HG03354 (cell line): ENCODE data around the gene ARHGAP26.
"Not testable (repeated sequence)": the region's sequence is repeated elsewhere in the genome, so short reads cannot be mapped to it uniquely, and the experiment has no call there.

Experiments used
- ATAC-seq: cut with Tn5 transposase; IDR thresholded peaks from one replicate; pipeline ENCODE4 v1.9.1; 2021; ENCODE audit warnings: mild to moderate bottlenecking; ENCODE audit not compliant: unreplicated experiment, poor library complexity, severe bottlenecking

The ARHGAP26 gene

DNA sequence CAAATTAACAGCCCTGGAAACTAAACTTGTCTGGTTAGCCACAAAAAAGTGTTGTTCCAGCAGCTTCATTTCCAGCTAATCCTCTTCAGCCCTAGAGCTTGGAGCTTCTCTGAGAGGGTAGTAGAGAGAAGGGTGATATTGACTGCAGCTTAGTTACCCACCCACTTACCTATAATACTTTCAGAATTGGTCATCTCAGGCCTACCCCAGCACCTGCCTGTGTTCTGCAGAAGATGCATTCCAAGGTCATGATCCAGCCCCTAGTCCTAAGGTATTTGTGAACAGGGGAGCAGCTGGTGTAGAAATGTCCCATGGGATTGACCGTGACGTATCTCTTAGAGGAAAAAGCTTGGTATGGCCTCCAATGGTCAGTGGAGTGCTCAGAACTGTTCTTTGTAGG, 344.3 kb downstream of the ARHGAP26 start:
- no peak for ATAC-seq

DNA sequence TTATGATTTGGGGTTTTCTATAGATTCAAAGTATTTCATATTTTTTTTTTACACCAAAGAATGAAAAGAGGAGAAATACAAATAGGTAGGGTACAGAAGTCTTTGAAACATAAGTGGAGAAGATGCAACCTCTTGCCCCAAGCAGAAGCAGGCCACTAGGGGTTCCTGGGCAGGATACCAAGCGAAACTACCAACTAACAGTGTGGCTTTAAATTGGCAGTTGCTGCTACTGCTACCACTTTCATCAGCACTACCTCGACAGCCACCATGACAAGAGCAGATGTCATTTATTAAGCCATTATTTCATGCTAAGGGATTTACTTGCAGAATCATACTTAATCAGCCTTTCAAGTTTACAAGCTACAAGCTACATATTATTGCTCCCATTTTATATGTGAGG, 345.2 kb downstream of the ARHGAP26 start:
- no peak for ATAC-seq

DNA sequence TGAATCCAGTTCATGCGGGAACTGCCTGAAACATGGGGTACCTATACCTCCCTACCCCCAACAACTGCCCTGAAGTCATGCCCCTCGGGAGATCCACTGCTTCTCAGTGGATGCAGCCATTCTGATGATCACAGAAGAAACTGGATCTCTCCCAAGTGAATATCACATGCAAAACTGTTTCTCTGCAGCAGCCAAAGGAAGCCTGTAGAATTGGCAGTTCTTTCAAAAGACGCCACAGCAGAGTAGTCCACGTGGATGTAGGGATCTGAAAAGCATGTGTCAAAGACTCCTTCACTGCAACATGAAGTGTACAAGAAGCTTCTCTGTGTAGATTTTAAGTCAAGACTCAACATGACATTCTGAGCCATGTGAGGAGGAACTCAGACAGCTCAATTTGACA, 346.6 kb downstream of the ARHGAP26 start:
- no peak for ATAC-seq

DNA sequence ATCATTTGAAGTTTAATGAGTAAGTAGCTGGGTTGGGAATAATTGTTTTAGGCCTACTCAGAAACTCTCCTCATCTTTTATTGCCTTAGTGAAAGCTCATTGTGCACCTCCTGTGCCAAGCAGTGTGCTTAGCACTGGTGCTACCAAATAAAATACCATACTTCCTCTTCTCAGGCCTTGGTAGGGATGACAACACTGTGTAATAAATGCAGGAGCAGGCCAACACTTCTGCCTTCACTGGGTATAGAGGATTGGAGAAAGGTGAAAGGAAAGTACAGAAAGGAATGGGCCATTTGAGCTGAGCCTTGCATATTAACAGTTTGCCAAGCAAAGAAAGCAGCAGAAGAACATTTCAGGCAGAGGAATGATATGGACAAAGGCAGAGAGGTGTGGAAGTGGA, 347.6 kb downstream of the ARHGAP26 start:
- no peak for ATAC-seq

DNA sequence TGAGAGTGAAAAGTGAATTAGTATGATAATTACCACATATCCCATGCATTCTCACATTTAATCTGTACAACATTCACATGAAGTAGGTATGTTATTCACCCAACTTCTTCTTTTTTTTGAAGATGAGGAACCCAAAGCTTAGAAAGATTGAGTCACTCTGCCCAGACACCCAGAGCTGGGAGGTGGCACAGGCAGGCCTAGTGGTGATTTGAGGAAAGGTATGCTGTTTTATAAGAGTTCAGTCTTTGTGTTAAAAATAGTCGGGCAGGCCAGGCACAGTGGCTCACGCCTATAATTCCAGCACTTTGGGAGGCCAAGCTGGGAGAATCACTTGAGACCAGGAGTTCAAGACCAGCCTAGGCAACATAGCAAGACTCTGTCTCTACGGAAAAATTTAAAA, 348.0 kb downstream of the ARHGAP26 start:
- ATAC-seq = no peak

DNA sequence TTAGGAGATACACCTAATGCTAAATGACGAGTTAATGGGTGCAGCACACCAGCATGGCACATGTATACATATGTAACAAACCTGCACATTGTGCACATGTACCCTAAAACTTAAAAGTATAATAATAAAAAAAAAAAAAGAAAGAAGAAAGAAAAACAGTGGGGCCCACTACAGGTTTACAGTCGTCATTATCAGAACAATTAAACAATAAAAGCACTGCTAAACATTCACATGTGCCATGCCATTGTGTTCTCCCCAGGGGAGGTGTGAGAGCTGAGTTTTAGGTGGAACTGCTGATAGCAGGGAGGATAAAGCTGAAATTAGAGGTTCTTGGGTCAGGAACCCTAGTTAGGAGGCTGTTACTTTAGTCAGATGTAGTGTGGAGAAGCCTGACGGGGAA, 348.6 kb downstream of the ARHGAP26 start:
- not testable (repeated sequence) for ATAC-seq

DNA sequence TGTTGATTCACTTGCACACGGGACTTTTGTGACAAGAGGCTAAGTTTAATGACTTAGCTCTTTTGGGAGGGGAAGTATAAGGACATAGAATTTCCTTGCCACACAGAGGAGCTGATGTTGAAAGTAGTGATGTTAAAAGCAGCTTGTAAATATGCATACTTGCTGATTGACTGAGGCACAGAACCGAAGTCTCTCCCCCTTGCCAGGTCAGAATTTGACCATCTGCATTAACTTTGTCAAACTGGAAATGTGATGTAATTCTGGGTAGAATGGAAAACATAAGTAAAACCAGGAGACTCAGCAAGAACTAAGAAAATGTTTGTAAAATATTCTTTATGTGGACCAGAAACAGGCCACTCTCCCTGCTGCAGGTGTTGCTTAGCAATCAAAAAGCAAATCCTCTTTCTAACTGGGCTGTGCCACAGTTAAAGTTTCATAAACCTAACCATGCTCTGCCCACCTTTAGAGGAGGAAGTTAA, 349.2 kb downstream of the ARHGAP26 start:
- ATAC-seq = peak; percentile 66

DNA sequence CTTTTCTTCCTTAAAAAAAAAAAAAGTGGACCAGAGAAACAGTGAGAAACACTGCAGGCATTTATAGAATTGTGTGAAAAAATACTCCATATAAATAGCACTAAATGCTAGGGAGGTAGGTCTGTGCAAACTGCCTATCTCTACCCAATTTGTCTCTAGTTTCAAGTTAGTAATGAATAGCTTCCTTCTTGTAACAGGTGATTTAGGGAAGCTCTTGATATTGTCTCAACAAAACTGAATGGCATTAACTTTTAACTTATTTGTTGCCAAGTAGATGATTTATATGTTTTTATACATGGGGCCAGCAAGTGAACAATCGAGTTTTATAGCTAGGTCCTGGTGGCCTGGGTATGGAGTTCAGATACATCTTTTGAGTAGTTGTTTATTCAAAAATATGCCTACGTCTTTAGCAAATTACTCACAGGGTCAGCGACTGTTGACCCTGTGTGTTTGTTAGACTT, 349.7 kb downstream of the ARHGAP26 start:
- peak; percentile 37 for ATAC-seq

DNA sequence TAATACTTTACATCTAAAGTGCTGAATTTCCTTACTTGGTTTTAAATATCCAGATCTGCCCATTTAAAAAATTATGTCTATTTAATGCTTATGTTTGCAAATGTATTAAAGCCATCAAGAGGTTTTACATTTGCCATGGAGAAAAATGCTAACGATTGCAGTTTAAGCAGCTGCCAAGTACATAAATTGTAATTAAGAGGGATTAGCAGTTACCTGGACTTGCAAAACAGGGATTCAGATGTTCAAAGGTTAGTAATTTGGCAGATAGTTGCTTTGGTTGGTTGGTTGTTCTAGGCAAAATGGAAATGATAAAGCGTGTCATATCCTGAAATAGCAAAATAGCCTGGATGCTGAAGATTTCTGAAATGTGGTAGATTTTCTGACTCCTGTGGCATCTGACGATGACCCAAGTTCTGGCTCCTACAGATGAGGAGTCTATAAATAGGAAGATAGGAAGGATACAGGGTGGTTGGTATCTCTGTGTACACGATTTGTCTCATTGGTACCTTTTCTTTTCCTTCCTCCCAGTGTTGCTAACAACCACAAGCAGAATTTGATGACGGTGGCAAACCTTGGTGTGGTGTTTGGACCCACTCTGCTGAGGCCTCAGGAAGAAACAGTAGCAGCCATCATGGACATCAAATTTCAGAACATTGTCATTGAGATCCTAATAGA, 350.4 kb downstream of the ARHGAP26 start:
- no peak for ATAC-seq

DNA sequence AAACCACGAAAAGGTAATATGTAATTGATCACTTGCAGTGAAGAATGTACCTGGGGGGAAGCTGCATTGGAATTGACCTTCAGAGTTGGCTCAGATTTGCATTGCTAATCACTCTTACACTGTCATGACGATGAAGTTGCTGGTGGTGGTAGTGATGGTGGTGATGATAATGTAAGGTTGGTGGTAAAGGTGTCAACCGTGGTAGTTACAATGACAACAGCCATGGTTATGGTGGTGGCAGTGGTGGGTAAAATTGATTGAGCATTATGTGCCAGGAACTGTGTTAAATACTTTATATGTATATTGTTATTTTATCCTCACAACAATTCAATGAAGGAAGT, 350.9 kb downstream of the ARHGAP26 start:
- no peak for ATAC-seq

DNA sequence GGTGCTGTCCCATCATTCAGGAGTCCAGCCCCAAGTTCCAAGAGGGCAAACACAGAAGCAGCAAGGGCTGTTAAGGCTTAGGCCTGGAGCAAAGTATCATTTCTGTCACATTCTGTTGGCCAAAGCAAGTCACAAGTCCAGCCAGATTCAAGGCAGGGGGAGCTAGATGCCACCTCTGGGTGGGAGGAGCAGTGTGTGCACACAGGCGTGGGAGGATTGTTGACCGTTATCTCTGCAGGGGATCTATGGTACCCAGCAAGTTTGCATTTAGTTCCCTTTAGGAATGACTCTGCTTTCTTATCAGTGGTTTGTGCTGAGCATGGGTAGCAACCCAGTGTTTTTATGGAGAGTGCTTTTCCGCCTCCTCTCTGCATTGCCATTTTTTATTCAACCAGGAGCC, 354.4 kb downstream of the ARHGAP26 start:
- no peak for ATAC-seq

DNA sequence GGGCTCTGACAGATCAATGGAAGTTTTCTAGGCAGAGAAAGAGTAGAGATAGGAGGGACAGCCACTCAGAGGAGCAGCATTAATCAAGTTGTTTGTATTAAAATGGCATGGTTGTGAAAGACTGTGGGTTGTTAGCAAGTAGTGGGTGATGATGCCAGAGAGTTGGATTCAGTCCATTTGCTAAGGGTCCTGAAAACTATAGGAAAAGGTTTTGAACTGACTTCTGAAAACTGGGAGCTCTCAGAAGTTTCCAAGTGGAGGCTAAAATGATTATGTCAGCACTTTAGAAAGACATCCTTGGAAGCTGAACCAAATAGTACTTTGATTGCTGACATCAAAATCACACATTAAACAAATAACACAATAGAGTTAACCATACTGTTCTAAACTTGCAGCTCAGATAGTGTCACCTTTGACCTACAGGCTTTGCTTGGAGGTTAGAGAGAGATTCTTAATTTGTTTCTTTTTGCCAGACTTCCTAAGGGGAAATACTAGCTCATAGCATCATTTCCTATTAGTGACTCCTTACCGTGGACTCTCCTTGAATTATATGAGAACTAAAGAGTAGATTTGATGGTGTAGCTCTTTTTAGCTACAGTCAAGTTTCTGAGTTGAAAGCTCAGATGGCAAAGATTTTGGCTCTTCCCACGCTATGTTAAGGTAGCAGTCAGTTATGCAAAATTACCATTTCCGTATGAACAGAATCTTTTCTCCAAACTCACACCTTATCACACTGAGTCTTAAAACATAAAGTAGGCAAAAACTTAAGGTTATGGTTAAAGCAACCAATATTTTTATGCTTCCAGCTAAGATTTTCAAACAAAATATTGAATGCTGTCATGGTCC, 356.2 kb downstream of the ARHGAP26 start:
- no peak for ATAC-seq

DNA sequence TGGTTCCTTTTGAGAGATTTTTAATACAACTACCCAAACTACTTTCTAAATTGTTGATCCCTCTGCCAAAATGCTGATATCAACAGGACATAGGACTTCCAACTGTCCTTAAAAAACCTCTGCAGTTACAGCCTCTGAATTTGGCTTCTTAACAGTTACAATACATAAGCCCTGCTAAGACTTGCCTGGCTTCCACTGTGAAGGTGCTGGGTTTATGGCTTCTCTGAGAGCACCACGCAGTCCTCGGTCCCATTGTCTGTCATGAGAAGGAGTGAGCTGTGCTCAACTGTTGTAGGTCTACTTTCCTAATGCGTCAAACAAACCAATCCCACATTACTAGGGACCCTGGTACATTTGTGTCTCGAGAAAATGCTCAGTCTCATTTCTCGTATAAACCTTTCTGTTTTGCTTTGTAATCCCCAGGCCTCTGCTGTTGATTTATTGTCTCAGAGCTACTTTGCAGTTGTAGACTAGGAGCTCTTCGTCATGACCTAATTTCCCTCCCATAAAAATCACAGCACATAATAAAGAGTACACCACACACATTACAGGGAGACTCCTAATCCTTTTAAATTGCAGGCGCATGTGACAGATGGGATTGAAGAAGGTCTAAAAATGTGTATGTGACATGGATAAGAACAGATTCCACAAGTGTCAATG, 358.4 kb downstream of the ARHGAP26 start:
- no peak for ATAC-seq

DNA sequence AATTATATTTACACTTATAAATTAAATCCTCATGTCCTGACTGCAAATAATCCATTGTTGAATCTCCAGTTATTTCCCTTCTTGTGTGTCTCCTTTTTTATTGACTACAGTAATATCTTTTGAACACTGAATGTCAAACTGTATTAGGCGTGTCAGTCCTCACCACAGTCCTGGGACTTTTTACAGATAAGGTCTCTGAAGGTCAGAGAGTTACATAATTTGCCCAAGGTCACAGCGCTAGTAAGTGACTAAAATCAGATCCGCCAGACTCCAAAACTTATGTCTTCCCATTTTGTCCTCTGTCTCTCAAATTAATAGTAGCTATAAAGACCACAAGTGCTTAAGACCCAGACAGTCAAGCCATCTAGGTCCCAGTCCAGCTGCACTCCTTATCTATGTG, 359.0 kb downstream of the ARHGAP26 start:
- ATAC-seq = no peak

DNA sequence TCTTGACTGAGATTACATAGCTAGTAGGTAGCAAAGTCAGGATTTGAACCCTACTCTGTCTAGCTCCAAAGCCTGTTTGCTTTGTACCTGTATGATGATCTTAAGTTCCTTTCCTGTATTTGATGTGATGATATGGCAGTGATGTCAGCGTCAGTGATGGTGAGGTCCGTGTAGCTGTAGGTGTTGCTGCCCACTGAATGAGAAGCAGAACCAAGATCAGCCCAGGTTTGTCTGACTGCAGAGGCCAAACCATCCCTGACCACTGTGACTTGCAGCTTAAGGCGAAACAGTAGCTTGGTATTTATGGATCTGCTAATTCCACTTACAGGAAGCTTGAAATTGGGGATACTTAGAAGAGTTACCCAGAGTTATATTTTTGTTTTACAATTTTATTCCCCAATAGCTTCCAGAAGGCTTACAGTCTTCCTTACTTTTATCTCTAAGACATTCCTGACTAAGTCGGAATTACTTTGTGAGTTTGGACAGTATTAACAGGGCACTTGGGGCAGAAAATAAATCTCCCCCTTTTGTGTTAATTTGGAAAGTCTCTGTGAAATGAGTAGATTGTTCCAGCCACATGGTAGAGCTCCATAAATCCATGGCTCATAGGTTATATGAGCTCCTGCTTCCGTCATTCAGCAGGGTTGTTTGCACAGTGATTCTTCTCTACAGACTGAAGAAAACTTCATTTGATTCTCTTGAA, 359.9 kb downstream of the ARHGAP26 start:
- no peak for ATAC-seq

DNA sequence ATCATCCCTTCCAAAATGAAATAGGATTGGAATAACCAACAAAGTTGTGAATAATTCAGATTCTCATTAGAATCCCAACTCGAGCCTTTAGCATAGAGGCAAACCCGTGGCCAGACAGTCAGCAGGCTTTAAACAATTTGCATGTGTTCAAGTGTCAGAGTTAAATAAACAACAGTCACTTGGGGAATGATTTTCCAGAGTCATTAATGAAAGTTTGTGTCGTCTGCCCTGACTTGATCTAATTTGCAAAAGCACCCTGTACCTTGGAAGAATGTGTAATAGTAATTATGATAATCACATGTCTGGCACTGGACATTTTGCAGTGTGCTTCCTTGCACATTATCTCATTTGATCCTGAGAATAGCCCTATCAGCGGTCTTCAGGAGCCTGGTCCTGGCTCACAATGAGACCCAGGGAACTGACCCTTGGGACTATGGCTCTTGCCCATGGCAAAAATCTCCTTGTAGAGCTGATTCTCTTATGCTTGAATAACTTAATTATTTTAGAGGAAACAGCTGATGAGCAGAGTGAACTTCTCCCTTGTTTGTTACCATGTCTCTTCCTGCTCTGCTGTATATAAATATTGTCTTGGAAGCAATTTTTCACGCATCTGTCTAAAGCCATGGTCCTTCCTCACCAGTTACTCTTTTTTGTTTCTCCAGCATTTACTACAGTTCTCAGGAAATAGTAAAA, 360.6 kb downstream of the ARHGAP26 start:
- ATAC-seq = no peak

DNA sequence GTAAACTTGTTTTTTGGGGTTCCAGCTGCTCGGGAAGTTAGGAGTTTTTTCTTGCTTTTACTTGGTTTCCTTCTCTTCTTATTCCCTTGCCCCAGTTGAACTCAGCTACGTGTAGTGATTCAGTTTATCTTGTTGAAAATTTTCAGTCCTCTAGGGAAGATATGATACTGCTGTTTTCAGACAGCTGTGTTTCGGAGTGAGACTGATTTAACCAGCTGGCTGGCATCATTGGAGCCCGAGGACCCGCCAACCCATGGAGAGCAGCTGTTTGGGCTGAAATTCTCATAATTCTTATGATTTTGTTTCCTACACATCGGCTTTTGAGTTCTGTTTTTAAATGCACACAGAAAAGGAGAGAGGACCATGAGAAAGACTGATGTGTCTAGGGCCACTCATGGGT, 361.8 kb downstream of the ARHGAP26 start:
- no peak for ATAC-seq

DNA sequence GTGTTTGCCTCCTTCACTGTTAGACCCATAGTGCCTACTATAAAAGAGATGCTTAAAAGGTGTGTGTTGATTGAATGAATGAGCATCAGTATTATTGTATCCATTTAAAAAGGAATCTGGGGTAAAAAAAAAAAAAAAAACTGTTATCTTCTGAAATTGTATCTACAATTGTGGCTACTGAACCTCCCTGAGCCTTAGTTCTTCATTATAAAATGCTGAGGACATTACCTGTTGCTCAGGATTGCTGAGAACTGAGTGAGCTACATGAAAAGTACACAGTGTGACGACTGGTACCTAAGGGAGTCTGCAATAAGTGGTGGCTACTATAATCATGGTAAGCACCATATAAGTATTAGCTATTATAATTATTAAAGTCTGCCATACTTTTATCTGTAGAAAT, 362.6 kb downstream of the ARHGAP26 start:
- no peak for ATAC-seq

DNA sequence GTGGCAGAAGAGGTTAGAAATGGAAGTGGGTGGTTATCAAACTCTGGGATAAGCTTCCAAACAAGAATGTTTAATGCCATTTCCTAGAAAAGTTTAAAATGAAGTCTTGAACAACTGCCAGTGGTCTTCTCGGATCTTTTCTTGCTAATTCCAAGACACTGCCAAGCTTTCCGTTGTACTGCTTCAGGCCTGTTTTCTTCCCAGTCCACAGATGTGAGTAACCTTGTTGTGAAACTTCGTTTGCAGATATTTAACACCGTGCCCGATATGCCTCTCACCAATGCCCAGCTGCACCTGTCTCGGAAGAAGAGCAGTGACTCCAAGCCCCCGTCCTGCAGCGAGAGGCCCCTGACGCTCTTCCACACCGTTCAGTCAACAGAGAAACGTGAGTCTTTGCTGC, 363.5 kb downstream of the ARHGAP26 start:
- ATAC-seq = no peak

DNA sequence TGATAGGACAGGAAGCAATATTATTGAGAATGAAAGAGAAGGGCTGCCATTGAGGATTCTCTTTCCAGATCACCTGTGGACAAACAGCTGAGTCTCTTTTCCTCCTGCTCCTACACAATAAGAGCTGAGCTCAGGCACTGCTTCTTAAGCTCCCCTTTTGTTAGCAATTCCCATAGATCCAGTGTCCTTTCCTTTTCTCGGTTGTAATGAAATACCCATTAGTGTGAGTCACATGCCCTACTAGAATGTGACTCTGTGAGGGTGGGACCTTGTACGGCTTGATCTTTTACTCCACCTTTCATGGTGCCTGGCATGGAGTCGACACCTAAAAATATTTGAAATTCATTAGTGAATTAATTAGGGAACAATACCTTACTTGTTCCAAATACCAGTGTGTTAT, 364.1 kb downstream of the ARHGAP26 start:
- ATAC-seq = no peak
